H9 (cell line): Measurements from ENCODE around the gene SAV1. TPM values are rescaled to one million over a fixed set of nuclear protein-coding genes. Genes with fewer than 3 reads are reported as not detected.

ENCODE experiments used
- DNase-seq: peaks from one replicate; pipeline ENCODE4 v3.0.0-alpha.2; 2017
- H2AFZ ChIP-seq: one replicate; pipeline ENCODE4 v1.6.1; 2013; ENCODE audit warnings: mild to moderate bottlenecking, low read length, control low read depth, moderate library complexity
- H2AK5ac ChIP-seq: 2 replicates; pipeline ENCODE4 v1.6.1; 2013; ENCODE audit warnings: low read length, control low read depth, mixed read lengths; ENCODE audit not compliant: insufficient read length
- H2BK120ac ChIP-seq: one replicate; pipeline ENCODE4 v1.6.1; 2013; ENCODE audit warnings: low read depth, mild to moderate bottlenecking, low read length, control low read depth, inconsistent platforms; ENCODE audit not compliant: poor library complexity, severe bottlenecking
- H2BK12ac ChIP-seq: 2 replicates; pipeline ENCODE4 v1.6.1; 2013; ENCODE audit warnings: low read length, control low read depth, mixed read lengths, low read depth; ENCODE audit not compliant: insufficient read length
- H2BK15ac ChIP-seq: 2 replicates; pipeline ENCODE4 v1.6.1; 2013; ENCODE audit warnings: low read depth, low read length, control low read depth
- H2BK20ac ChIP-seq: one replicate; pipeline ENCODE4 v1.6.1; 2013; ENCODE audit warnings: low read depth, mild to moderate bottlenecking, low read length, control low read depth, inconsistent platforms; ENCODE audit not compliant: poor library complexity, severe bottlenecking
- H2BK5ac ChIP-seq: 2 replicates; pipeline ENCODE4 v1.6.1; 2013; ENCODE audit warnings: low read length, control low read depth, mixed read lengths; ENCODE audit not compliant: insufficient read length
- H3K14ac ChIP-seq: 2 replicates; pipeline ENCODE4 v1.6.1; 2013; ENCODE audit warnings: low read length, control low read depth; ENCODE audit not compliant: insufficient read depth
- H3K18ac ChIP-seq: 2 replicates; pipeline ENCODE4 v1.6.1; 2013; ENCODE audit warnings: low read depth, mild to moderate bottlenecking, mixed read lengths, low read length, control low read depth; ENCODE audit not compliant: insufficient read length
- H3K23ac ChIP-seq: 2 replicates; pipeline ENCODE4 v1.6.1; 2013; ENCODE audit warnings: low read length, control low read depth, mixed read lengths, low read depth; ENCODE audit not compliant: insufficient read length
- H3K23me2 ChIP-seq: 2 replicates; pipeline ENCODE4 v1.6.1; 2013; ENCODE audit warnings: low read depth, mild to moderate bottlenecking, mixed read lengths, low read length, control low read depth; ENCODE audit not compliant: insufficient read length, poor library complexity, severe bottlenecking
- H3K27ac ChIP-seq: 2 replicates; pipeline ENCODE4 v1.5.1; 2013; ENCODE audit warnings: low read length, control low read depth, mixed read lengths, low read depth; ENCODE audit not compliant: insufficient read length
- H3K27me3 ChIP-seq: 2 replicates; pipeline ENCODE4 v1.6.1; 2013; ENCODE audit warnings: low read length, control low read depth, inconsistent platforms; ENCODE audit not compliant: insufficient read depth
- H3K4ac ChIP-seq: 2 replicates; pipeline ENCODE4 v1.6.1; 2013; ENCODE audit warnings: low read depth, mild to moderate bottlenecking, control low read depth, inconsistent platforms, low read length, moderate library complexity
- H3K4me1 ChIP-seq: 2 replicates; pipeline ENCODE4 v1.6.1; 2013; ENCODE audit warnings: low read length, control low read depth, inconsistent platforms; ENCODE audit not compliant: insufficient read depth
- H3K4me2 ChIP-seq: 2 replicates; pipeline ENCODE4 v1.6.1; 2013; ENCODE audit warnings: low read length, control low read depth, mixed read lengths; ENCODE audit not compliant: insufficient read length, insufficient read depth
- H3K56ac ChIP-seq: 2 replicates; pipeline ENCODE4 v1.6.1; 2013; ENCODE audit warnings: low read depth, mild to moderate bottlenecking, mixed read lengths, low read length, control low read depth; ENCODE audit not compliant: insufficient read length
- H3K79me1 ChIP-seq: 2 replicates; pipeline ENCODE4 v1.6.1; 2013; ENCODE audit warnings: low read depth, mild to moderate bottlenecking, moderate library complexity, low read length, control low read depth, inconsistent platforms; ENCODE audit not compliant: insufficient read depth, poor library complexity, severe bottlenecking
- H3K79me2 ChIP-seq: 2 replicates; pipeline ENCODE4 v1.6.1; 2013; ENCODE audit warnings: low read length, control low read depth, inconsistent platforms; ENCODE audit not compliant: insufficient read depth
- H3K9ac ChIP-seq: 2 replicates; pipeline ENCODE4 v1.6.1; 2013; ENCODE audit warnings: low read length, control low read depth, mixed read lengths; ENCODE audit not compliant: insufficient read length; ENCODE audit errors: extremely low read depth
- H3K9me3 ChIP-seq: one replicate; pipeline ENCODE4 v1.6.1; 2013; ENCODE audit warnings: low read depth, low read length, inconsistent platforms; ENCODE audit not compliant: control insufficient read depth
- H3T11ph ChIP-seq: one replicate; pipeline ENCODE4 v1.6.1; 2013; ENCODE audit warnings: mild to moderate bottlenecking, low read length, control low read depth, inconsistent platforms
- H4K20me1 ChIP-seq: one replicate; pipeline ENCODE4 v1.6.1; 2013; ENCODE audit not compliant: control insufficient read depth, insufficient read length, insufficient read depth
- H4K5ac ChIP-seq: 2 replicates; pipeline ENCODE4 v1.6.1; 2013; ENCODE audit warnings: low read depth, mild to moderate bottlenecking, mixed read lengths, low read length, control low read depth; ENCODE audit not compliant: insufficient read length
- H4K8ac ChIP-seq: replicated peaks from 2 replicates; pipeline ENCODE4 v1.6.1; 2013; ENCODE audit warnings: low read length, control low read depth, mixed read lengths, low read depth; ENCODE audit not compliant: insufficient read length
- H4K91ac ChIP-seq: 2 replicates; pipeline ENCODE4 v1.6.1; 2013; ENCODE audit warnings: low read depth, mild to moderate bottlenecking, moderate library complexity, mixed read lengths, low read length, control low read depth; ENCODE audit not compliant: insufficient read length
- H3K27ac Mint-ChIP-seq, 3 experiments: 2 replicates in 2 of 3; 3 replicates in 1 of 3; pipeline ENCODE4 v1.8.0; 2020 to 2021; ENCODE audit warnings: mixed read lengths in 3 of 3, mild to moderate bottlenecking in 1 of 3, moderate library complexity in 1 of 3
- H3K27me3 Mint-ChIP-seq: 2 replicates; pipeline ENCODE4 v1.8.0; 2021; ENCODE audit warnings: low read depth, mild to moderate bottlenecking, moderate library complexity, mixed read lengths
- H3K36me3 Mint-ChIP-seq, 3 experiments: 2 replicates in 2 of 3; 3 replicates in 1 of 3; pipeline ENCODE4 v1.8.0; 2020 to 2021; ENCODE audit warnings: low read depth in 3 of 3, mixed read lengths in 3 of 3; ENCODE audit not compliant: insufficient read depth in 1 of 3
- H3K4me1 Mint-ChIP-seq, 2 experiments: 2 replicates each; pipeline ENCODE4 v1.8.0; 2020; ENCODE audit warnings: mixed read lengths in 2 of 2
- H3K4me3 Mint-ChIP-seq, 2 experiments: 2 replicates in 1 of 2; 3 replicates in 1 of 2; pipeline ENCODE4 v1.8.0; 2020 to 2021; ENCODE audit warnings: mild to moderate bottlenecking in 2 of 2, mixed read lengths in 2 of 2, moderate library complexity in 1 of 2
- H3K9me3 Mint-ChIP-seq, 2 experiments: 2 replicates in 1 of 2; 3 replicates in 1 of 2; pipeline ENCODE4 v1.8.0; 2020; ENCODE audit warnings: mild to moderate bottlenecking in 2 of 2, mixed read lengths in 2 of 2, moderate library complexity in 1 of 2
- WGBS: extraction: QIAGEN DNeasy Blood & Tissue Kit; methylation state at CpG from one replicate; pipeline ENCODE4 v1.1.7; 2013; ENCODE audit warnings: missing lambda C conversion rate, low lambda C conversion rate, mixed read lengths; ENCODE audit not compliant: insufficient read length; ENCODE audit errors: extremely low coverage; 5-methylcytosine and 5-hydroxymethylcytosine counted together
- total RNA-seq: library from RNA; stranded (reverse); gene quantifications from 2 replicates; pipeline ENCODE4 v1.2.1, GENCODE V29; 2021
- TF ChIP-seq, protein P1 (sequence below): fragments of 200-600 bp; sonication (generic); conservative IDR thresholded peaks from 3 replicates; pipeline ENCODE4 v1.8.0; 2021; ENCODE audit warnings: antibody characterized with exemption, mild to moderate bottlenecking

SAV1 gene
- total RNA-seq, 1 experiment from 2014 or later: 57.3 TPM

DNA sequence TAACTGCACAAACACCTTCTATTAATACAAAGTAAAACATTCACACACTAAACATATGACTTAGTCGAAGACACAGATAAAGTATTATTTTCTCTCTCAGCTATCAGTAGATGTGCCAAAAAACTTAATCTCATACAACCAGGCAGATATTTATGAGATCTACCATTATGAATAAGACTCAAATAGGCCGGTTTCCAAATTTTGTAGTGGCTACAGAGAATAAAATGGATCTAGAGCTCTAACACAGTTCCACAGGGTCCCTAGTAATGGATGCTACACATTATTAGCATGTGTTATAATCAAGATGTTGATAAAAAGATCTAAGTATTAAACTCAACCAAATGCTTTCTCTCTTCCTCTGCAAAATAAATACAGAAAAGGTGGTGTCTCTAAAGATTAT, 10.4 kb downstream of the SAV1 start:
- Histone ChIP-seq H3K9ac (no peak overlapping the region), H3K23me2 (no peaks in the 10 kb centered on the region), H2AK5ac (no peak overlapping the region), H2BK120ac (no peak overlapping the region), H3K9me3 (no peaks in the 10 kb centered on the region), H3K14ac (no peak overlapping the region), H4K20me1 (no peaks in the 10 kb centered on the region), H3K4me2 (no peak overlapping the region), H2AFZ (no peak overlapping the region), H3K27ac (no peak overlapping the region), H2BK20ac (no peak overlapping the region), H3K79me1 (peaks cover 8% of the 10 kb centered on the region), H4K8ac (no peak overlapping the region), H3K18ac (no peak overlapping the region), H3K79me2 (peaks cover 9% of the 10 kb centered on the region; the same call in 1 of the 2 replicates), H3K23ac (no peak overlapping the region), H3K4ac (no peak overlapping the region), H2BK5ac (no peak overlapping the region), H3K4me1 (no peaks in the 10 kb centered on the region), H3K56ac (no peak overlapping the region), H3K27me3 (no peaks in the 10 kb centered on the region), H2BK12ac (no peak overlapping the region), H2BK15ac (no peak overlapping the region), H3T11ph (no peak overlapping the region), H4K91ac (no peak overlapping the region), H4K5ac (no peak overlapping the region)
- H3K27me3 Mint-ChIP-seq: no peaks in the 10 kb centered on the region
- peaks cover 0 to 2% of the 10 kb centered on the region in 2 experiments; a peak in 2 of 5 replicates for H3K9me3 Mint-ChIP-seq
- peaks cover 31 to 34% (median 32%) of the 10 kb centered on the region in 3 experiments for H3K36me3 Mint-ChIP-seq
- peak overlapping the region in 2 of 3 experiments; percentile 90 to 99; a peak in 5 of 7 replicates for H3K27ac Mint-ChIP-seq
- peaks cover 31% of the 10 kb centered on the region in 2 experiments for H3K4me1 Mint-ChIP-seq
- DNase-seq: no peak
- peak overlapping the region; percentile 32 to 66; a peak in 4 of 5 replicates for H3K4me3 Mint-ChIP-seq
- TF ChIP-seq, protein P1, sequence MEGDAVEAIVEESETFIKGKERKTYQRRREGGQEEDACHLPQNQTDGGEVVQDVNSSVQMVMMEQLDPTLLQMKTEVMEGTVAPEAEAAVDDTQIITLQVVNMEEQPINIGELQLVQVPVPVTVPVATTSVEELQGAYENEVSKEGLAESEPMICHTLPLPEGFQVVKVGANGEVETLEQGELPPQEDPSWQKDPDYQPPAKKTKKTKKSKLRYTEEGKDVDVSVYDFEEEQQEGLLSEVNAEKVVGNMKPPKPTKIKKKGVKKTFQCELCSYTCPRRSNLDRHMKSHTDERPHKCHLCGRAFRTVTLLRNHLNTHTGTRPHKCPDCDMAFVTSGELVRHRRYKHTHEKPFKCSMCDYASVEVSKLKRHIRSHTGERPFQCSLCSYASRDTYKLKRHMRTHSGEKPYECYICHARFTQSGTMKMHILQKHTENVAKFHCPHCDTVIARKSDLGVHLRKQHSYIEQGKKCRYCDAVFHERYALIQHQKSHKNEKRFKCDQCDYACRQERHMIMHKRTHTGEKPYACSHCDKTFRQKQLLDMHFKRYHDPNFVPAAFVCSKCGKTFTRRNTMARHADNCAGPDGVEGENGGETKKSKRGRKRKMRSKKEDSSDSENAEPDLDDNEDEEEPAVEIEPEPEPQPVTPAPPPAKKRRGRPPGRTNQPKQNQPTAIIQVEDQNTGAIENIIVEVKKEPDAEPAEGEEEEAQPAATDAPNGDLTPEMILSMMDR: no peak
- WGBS: no CpG with 5 or more reads among the region's 2 CpGs
